GM19025 (cell line): ENCODE measurements around the gene MOB2.
"Not testable (repeated sequence)": the region's sequence is repeated elsewhere in the genome, so short reads cannot be mapped to it uniquely, and the experiment has no call there.

Source experiments
- ATAC-seq: cut with Tn5 transposase; IDR thresholded peaks from one replicate; pipeline ENCODE4 v1.9.1; 2021; ENCODE audit warnings: mild to moderate bottlenecking, low read depth, moderate library complexity; ENCODE audit not compliant: unreplicated experiment

MOB2 gene

GRCh38 chr11:1446623-1447022 is 40.0 kb downstream of the MOB2 start:
- ATAC-seq: no peak

- no peak for ATAC-seq
Measured at GRCh38 chr11:1445741-1446445, 40.7 kb downstream of the MOB2 start.

- no peak for ATAC-seq
Measured at GRCh38 chr11:1444823-1445422, 41.7 kb downstream of the MOB2 start.

- ATAC-seq: no peak
Measured at GRCh38 chr11:1444321-1444720, 42.3 kb downstream of the MOB2 start.

GRCh38 chr11:1443737-1444136 is 42.8 kb downstream of the MOB2 start:
- ATAC-seq: no peak

- ATAC-seq: no peak
Measured at GRCh38 chr11:1442807-1443366, 43.7 kb downstream of the MOB2 start.

- ATAC-seq: no peak
Measured at GRCh38 chr11:1442163-1442562, 44.4 kb downstream of the MOB2 start.

- ATAC-seq: no peak
Measured at GRCh38 chr11:1440496-1440895, 46.1 kb downstream of the MOB2 start.

- ATAC-seq: no peak
Measured at GRCh38 chr11:1440066-1440465, 46.5 kb downstream of the MOB2 start.

GRCh38 chr11:1439341-1439740 is 47.2 kb downstream of the MOB2 start:
- ATAC-seq: no peak

- no peak for ATAC-seq
Measured at GRCh38 chr11:1438967-1439330, 47.6 kb downstream of the MOB2 start.

GRCh38 chr11:1438261-1438966 is 48.2 kb downstream of the MOB2 start:
- no peak for ATAC-seq

GRCh38 chr11:1437500-1437899 is 49.1 kb downstream of the MOB2 start:
- ATAC-seq: no peak

GRCh38 chr11:1436468-1437039 is 50.0 kb downstream of the MOB2 start:
- ATAC-seq: no peak

- no peak for ATAC-seq
Measured at GRCh38 chr11:1435820-1436467, 50.6 kb downstream of the MOB2 start.

GRCh38 chr11:1435479-1435819 is 51.1 kb downstream of the MOB2 start:
- ATAC-seq: not testable (repeated sequence)

- no peak for ATAC-seq
Measured at GRCh38 chr11:1433977-1434640, 52.5 kb downstream of the MOB2 start.

- ATAC-seq: no peak
Measured at GRCh38 chr11:1433568-1433967, 53.0 kb downstream of the MOB2 start.

GRCh38 chr11:1428762-1429316 is 57.7 kb downstream of the MOB2 start:
- ATAC-seq: no peak

GRCh38 chr11:1425439-1425838 is 61.1 kb downstream of the MOB2 start:
- ATAC-seq: no peak
